WERI-Rb-1 (cell line): ENCODE data around the gene SLC49A3.
"Not testable (repeated sequence)": the region's sequence is repeated elsewhere in the genome, so short reads cannot be mapped to it uniquely, and the experiment has no call there.

Source experiments
- DNase-seq: peaks from one replicate; pipeline ENCODE4 v3.0.0-alpha.2; 2020
- H3K27ac ChIP-seq: fragments of 250-450 bp; sonication (Bioruptor Pico); 2 replicates; pipeline ENCODE4 v1.5.1; 2020; ENCODE audit warnings: mild to moderate bottlenecking, moderate library complexity
- H3K27me3 ChIP-seq: fragments of 250-450 bp; sonication (Bioruptor Pico); 2 replicates; pipeline ENCODE4 v1.5.1; 2021; ENCODE audit warnings: mild to moderate bottlenecking, low read depth, moderate library complexity; ENCODE audit not compliant: insufficient read depth, severe bottlenecking
- H3K36me3 ChIP-seq: fragments of 250-450 bp; sonication (Bioruptor Pico); 2 replicates; pipeline ENCODE4 v1.5.1; 2020; ENCODE audit warnings: mild to moderate bottlenecking, moderate library complexity
- H3K4me3 ChIP-seq: 2 replicates; pipeline ENCODE4 v1.5.1; 2011; ENCODE audit warnings: low read depth, mild to moderate bottlenecking, control low read depth, low read length
- H3K9me3 ChIP-seq: fragments of 250-450 bp; sonication (Bioruptor Pico); 2 replicates; pipeline ENCODE4 v1.5.1; 2021; ENCODE audit warnings: mild to moderate bottlenecking, moderate library complexity; ENCODE audit not compliant: severe bottlenecking
- TF ChIP-seq, protein P1 (sequence below): IDR thresholded peaks from 2 replicates; pipeline ENCODE4 v1.5.1; 2011; ENCODE audit warnings: low read depth, mild to moderate bottlenecking, control low read depth, inconsistent platforms, low read length

The SLC49A3 gene

DNA sequence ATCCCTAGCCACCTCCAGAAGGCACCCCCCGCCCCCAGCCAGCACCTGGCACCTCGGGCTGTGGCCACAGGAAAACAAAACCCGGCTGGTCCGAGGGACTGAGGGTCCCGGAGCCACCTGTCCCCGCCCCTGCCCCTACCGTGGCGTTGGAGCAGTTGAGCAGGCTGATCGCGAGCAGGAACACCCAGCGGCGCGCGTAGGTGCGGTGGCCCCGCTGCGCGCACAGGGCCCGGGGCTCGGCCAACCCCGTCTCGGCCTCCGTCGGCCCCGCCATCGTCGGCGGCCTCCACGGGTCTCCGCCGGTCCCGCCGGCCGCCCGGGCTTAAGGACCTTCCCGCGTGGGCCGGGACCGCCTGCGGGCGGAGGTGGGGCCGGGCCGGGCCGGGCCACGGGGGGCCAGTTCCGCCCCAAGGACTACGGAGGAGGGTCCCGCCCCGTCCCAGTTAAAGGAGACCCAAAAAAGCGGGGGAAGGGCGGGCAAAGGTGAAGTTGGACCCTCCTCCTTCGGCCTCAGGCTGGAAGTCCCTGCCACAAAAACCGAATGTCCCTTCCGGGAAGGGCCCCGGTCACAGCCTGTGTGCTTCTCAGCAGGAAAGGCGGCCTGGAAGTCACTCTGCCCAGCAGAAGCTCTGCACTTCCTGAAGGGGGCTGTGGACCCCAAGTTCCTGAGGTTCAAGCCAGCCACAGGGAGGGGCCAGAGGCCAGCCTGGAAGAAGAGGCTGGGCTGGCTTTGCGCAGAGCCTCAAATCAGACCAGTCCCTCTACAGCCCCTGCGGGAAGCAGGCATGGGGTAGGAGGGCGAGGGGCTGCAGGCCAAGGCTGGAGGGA, at the start of gene SLC49A3:
Gene SLC49A3, minus strand, starts transcription at position 298 of the 828 bp plus-strand sequence. Its CDS starts 24 bp downstream, at position 274.
- H3K4me3 ChIP-seq = no peak within 1 kb of the TSS
- H3K9me3 ChIP-seq = no peaks in the 10 kb centered on the region
- no peaks in the 10 kb centered on the region for H3K36me3 ChIP-seq
- DNase-seq = no peak
- H3K27me3 ChIP-seq = no peaks in the 10 kb centered on the region
- no peak within 1 kb of the TSS for H3K27ac ChIP-seq
- TF ChIP-seq, protein P1, sequence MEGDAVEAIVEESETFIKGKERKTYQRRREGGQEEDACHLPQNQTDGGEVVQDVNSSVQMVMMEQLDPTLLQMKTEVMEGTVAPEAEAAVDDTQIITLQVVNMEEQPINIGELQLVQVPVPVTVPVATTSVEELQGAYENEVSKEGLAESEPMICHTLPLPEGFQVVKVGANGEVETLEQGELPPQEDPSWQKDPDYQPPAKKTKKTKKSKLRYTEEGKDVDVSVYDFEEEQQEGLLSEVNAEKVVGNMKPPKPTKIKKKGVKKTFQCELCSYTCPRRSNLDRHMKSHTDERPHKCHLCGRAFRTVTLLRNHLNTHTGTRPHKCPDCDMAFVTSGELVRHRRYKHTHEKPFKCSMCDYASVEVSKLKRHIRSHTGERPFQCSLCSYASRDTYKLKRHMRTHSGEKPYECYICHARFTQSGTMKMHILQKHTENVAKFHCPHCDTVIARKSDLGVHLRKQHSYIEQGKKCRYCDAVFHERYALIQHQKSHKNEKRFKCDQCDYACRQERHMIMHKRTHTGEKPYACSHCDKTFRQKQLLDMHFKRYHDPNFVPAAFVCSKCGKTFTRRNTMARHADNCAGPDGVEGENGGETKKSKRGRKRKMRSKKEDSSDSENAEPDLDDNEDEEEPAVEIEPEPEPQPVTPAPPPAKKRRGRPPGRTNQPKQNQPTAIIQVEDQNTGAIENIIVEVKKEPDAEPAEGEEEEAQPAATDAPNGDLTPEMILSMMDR = no peak

DNA sequence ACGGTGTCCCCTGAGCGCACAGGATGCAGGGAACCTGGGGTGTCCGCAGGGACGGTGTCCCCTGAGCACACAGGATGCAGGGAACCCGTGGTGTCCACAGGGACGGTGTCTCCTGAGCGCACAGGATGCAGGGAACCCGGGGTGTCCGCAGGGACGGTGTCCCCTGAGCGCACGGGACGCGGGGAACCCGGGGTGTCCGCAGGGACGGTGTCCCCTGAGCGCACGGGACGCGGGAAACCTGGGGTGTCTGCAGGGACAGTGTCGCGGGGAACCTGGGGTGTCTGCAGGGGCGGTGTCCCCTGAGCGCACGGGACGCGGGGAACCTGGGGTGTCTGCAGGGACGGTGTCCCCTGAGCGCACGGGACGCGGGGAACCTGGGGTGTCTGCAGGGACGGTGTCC, 47.6 kb upstream of the SLC49A3 start:
- H3K36me3 ChIP-seq = peaks cover 77% of the 10 kb centered on the region

DNA sequence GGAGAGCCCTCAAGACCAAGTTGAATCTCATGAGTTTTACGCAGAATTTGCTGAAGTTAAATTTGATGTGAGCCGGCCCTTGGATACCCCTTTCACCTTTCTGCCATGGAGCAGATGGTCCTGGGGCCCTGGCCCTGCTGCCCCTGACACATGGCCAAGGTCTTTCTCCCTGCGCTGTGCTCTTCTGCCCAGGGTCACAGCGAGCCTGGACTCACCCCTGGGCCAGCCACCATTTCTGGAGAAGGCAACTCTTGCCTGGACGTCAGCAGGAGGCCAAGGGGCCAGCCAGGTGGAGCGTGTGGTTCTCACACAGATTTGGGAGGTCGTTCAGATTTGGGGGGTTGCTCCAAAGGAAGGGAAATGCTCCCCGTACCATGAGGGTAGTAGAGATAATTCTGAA, 46.6 kb upstream of the SLC49A3 start:
- H3K4me3 ChIP-seq = no peak overlapping the region
- H3K27me3 ChIP-seq = no peaks in the 10 kb centered on the region
- TF ChIP-seq, protein P1 = no peak
- no peaks in the 10 kb centered on the region for H3K9me3 ChIP-seq
- H3K36me3 ChIP-seq = peaks cover 80% of the 10 kb centered on the region
- H3K27ac ChIP-seq = no peak overlapping the region
- DNase-seq = no peak

More for the DNA sequence above, 47.6 kb upstream of the SLC49A3 start:
- not testable (repeated sequence) for H3K27me3 ChIP-seq, DNase-seq, H3K9me3 ChIP-seq, H3K4me3 ChIP-seq, H3K27ac ChIP-seq

DNA sequence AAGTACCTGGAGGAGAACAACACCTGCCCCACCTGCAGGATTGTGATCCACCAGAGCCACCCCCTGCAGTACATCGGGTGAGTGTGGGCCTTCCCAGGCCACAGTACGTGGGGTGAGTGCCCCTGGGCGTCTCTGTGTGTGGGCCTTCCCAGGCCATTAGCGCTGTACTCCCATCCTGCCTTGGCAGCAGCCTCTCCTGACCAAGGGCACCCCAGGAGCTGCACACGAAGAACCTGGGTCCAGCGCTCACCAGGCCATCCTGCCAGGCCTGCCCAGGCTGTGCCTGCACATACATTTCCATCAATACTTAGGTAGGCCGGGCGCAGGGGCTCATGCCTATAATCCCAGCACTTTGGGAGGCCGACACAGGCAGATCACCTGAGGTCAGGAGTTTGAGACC, 46.0 kb upstream of the SLC49A3 start:
- H3K9me3 ChIP-seq = no peaks in the 10 kb centered on the region
- TF ChIP-seq, protein P1 = no peak
- no peaks in the 10 kb centered on the region for H3K27me3 ChIP-seq
- DNase-seq = no peak
- peaks cover 78% of the 10 kb centered on the region for H3K36me3 ChIP-seq
- H3K4me3 ChIP-seq = no peak overlapping the region
- H3K27ac ChIP-seq = no peak overlapping the region

DNA sequence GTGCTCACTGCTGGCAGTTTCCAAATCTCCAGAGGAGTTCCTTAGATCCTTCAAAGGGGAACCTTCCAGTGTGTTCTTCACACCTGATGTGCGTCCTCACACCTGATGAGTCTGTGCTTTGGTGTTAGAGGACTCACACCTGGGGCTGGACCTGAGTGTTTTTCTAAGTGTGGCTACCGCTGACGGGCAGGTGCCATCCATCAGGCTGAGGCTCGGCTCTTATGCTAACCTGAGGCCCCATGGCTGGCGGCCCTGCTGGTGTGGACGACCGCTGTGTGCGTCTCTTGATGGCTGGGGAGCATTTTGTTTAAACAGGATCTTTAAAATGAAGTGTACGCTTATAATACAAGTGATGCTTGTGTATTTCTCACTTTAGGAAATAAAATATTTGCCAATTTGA, 45.1 kb upstream of the SLC49A3 start:
- Histone ChIP-seq H3K36me3 (peaks cover 69% of the 10 kb centered on the region), H3K9me3 (no peaks in the 10 kb centered on the region), H3K27me3 (no peaks in the 10 kb centered on the region), H3K27ac (no peak overlapping the region), H3K4me3 (no peak overlapping the region)
- TF ChIP-seq, protein P1 = no peak
- no peak for DNase-seq

DNA sequence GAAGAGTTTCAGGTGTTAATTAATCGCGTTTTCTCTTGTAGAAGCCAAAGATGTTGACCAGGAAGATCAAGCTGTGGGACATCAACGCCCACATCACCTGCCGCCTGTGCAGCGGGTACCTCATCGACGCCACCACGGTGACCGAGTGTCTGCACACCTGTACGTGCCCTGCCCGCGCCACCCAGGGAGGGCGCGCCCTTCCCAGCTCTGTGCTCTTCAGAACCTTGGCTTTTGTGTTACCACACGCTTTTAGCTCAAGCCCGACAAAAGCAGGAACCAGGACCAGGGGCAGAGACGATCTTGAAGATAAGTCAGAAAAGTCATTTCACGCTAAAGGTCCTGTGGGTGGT, 44.7 kb upstream of the SLC49A3 start:
- Histone ChIP-seq H3K27ac (no peak overlapping the region), H3K27me3 (no peaks in the 10 kb centered on the region), H3K4me3 (no peak overlapping the region), H3K36me3 (peaks cover 66% of the 10 kb centered on the region), H3K9me3 (no peaks in the 10 kb centered on the region)
- no peak for DNase-seq
- TF ChIP-seq, protein P1 = no peak
